ENCODE results near the gene TMIGD1. TPM values are rescaled to one million over a fixed set of nuclear protein-coding genes. Genes with fewer than 3 reads are reported as not detected.
"Not testable (repeated sequence)": the region's sequence is repeated elsewhere in the genome, so short reads cannot be mapped to it uniquely, and the experiment has no call there.

TMIGD1 gene
- total RNA-seq, 2 experiments from 2014 or later = not detected

DNA sequence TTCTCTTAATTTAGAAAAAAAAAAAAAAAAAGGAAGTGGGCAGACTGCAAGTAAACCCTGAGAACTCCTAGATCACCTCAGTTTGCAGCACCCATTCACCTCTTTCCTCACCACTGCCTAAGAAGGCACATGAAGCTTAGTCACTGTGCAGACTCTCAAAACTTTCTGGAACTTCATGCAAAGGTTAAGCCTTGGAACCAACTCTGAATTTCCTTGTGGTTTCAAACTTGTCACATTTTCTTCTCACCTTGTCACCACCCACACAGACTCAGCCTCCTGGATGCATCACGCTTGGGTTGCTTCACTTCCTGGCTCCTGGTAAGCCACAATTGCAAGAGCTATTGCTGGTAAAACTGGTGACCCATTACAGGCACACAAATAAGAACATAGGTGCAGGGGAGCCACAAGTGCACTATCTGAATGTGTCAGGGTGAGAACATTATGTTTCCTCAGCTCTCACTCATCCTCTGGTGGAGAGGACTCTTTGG is 29.9 kb upstream of the TMIGD1 start:
- ChIA-PET POLR2A (interaction anchor here (0.5 to 1.4 kb wide), 7 partner anchors 9 to 417 kb away, joined by 3 to 15 read pairs (median 5); partner anchors contain the start of gene BLMH), CTCF (interaction anchor here (0.5 to 1.5 kb wide), 10 partner anchors 14 to 461 kb away, joined by 3 to 8 read pairs (median 4); partner anchors contain the start of genes BLMH and CPD)

DNA sequence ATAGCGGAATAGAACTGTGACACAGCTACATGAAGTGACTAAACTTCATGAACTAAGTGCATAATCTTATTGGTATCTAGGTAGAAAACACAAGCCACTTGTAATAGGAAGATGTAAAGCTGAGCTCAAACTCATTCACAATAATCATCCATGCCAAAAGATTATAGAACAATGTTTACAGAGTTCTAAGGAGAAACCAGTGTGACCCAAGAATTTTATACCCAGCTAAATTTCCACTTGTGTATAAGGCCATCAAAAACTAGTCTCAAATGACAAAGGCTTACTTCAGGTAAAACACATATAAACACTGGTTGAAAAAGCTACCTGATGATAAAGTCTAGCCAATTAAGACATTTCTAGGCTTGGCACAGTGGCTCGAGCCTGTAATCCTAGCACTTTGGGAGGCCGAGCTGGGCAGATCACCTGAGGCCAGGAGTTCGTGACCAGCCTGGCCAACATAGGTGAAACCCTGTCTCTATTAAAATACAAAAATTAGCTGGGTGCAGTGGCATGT is 28.0 kb upstream of the TMIGD1 start:
- CTCF ChIA-PET = interaction anchor here (1.3 to 1.5 kb wide), 3 partner anchors 15 to 25 kb away, joined by 4 to 5 read pairs (median 4); no protein-coding TSS in a partner anchor
- POLR2A ChIA-PET = interaction anchor here (0.6 kb wide), 1 partner anchor 51 kb away, joined by 3 read pairs; no protein-coding TSS in a partner anchor

DNA sequence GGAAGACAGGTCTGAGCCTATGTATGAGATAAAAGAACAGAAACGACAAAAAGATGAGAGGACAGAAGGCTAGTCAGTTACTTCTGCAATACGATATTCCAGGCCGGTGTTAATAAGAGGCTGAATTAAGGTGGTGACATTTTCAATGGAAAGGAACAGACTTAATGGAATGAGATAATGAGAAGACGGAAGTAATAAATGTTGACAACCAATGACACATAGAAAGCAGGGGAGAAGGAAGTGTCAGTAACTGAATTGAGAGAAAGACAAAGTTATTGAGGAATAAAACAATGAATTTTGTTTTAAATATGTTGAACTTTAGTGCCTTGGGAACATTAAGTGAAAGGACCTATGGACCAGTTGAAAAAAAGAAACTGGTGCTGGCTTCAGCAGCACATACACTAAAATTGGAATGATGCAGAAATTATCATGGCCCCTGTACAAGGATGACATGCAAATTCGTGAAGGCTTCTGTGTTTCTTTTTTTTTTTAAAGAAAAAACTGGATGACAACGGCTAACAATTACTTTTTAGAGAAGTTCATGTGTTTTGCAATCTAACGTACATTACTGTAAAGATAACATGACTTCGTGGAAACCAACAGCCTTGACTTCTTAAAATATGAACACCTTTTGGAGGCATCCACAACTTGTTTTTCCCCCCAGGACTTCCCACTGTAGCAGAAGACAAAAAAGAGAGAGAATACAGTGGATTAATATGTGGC is 26.4 kb upstream of the TMIGD1 start:
- CTCF ChIA-PET = no interaction called here

DNA sequence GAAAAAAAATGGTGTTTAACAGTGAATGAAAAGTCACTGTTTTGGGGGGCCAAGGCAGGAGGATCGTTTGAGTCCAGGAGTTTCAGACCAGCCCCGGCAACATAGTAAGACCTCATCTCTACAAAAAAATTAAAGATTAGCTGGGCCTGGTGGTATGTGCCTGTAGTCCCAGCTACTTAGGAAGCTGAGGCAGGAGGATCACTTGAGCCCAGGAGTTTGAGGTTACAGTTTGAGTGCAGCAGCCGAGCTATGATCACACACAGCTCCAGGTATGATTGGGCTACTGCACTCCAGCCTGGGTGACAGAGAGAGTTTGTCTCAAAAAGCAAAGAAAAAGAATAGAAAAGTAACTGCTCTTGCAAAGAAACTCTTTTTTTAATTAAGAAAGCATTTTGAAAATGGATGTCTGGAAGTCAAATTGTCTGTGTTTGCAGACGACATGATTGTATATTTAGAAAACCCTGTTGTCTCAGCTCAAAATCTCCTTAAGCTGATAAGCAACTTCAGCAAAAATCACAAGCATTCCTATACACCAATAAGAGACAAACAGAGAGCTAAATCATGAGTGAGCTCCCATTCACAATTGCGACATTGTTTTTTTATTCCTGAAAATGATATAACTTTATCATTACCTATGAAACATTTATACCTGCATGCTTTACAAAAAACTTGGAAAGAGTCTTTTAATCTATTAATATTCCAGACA is 24.4 kb upstream of the TMIGD1 start:
- CTCF ChIA-PET = no interaction called here
- POLR2A ChIA-PET = no interaction called here

More for the DNA sequence above, 26.4 kb upstream of the TMIGD1 start:
- POLR2A ChIA-PET = no interaction called here

DNA sequence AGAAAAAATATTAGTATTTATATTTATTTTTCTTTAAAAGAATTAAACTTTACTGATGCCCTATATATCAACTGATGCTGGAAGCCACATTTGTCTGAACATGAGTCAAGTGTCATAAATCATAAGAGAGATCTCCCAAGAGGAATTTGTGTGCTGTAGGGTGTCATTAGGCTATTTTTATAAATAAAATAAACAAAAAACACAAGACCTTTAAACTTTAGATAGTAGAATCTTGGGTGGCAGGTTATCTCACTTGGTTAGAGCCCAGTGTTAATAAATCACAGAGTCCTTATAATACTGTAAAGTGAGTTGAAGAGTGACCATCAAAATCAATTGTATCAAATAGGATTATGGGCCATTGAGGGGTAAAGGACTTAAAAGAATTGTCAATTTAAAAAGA is 23.6 kb upstream of the TMIGD1 start:
- ChIA-PET POLR2A (no interaction called here), CTCF (no interaction called here)

DNA sequence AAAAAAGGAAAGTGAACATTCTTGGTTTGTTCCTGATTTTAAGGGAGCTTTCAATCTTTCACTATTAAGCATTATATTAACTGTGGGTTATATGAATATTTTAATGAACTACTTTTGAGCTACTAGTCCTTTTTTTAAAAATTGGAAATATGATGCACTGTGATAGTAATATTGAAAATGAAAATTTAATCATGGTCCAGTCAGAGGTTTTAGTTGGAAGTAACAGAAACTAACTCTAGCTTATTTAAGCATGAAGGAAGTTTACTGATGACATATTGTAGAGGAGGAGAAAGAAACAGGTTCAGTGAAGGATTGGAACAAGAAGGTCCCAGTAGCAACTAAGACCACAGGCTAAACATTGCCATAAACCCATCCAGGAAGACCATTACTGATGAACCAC is 20.8 kb upstream of the TMIGD1 start:
- CTCF ChIA-PET = interaction anchor here (0.6 kb wide), 1 partner anchor 88 kb away, joined by 3 read pairs; no protein-coding TSS in a partner anchor
- POLR2A ChIA-PET = interaction anchor here (0.6 to 1.2 kb wide), 2 partner anchors 9 to 184 kb away, joined by 3 read pairs; no protein-coding TSS in a partner anchor

DNA sequence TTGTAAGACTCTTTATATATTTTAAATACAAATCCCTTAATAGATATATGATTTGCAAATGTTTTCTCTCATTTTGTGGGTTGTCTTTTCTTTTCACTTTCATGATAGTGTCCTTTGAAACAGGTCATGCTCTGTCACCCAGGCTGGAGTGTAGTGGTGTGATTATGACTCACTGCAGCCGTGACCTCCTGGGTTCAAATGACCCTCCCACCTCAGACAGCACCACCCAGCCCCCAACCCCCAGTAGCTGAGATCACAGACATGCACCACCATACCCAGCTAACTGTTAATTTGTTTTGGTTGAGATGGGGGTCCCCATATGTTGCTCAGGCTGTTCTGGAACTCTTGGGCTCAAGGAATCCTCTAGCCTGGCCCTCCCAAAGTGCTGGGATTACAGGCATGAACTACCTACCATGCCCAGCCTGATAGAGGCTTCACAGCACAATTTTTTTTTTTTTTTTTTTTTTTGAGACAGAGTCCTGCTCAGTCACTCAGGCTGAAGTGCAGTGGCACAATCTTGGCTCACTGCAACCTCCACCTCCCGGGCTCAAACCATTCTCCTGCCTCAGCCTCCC is 18.5 kb upstream of the TMIGD1 start:
- POLR2A ChIA-PET = interaction anchor here (0.7 kb wide), 1 partner anchor 1493 kb away, joined by 4 read pairs; no protein-coding TSS in a partner anchor
- CTCF ChIA-PET = no interaction called here

DNA sequence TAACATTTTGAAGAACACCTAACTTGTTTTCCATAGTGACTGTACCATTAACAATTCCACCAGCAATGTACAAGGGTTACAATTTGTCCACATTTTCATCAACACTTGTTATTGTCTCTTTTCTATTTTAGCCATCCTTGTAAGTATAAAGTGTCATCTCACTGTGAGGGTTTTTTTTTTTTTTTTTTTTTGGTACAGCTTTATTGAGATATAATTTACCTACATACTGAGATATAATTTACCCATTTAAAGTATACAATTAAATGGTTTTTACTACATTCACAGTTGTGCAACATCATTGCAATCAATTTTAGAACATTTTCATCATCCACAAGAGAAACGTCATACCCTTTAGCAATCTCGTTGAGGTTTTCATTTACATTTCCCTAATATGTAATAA is 17.9 kb upstream of the TMIGD1 start:
- ChIA-PET POLR2A (interaction anchor here (0.7 kb wide), 1 partner anchor 1492 kb away, joined by 4 read pairs; no protein-coding TSS in a partner anchor), CTCF (no interaction called here)

DNA sequence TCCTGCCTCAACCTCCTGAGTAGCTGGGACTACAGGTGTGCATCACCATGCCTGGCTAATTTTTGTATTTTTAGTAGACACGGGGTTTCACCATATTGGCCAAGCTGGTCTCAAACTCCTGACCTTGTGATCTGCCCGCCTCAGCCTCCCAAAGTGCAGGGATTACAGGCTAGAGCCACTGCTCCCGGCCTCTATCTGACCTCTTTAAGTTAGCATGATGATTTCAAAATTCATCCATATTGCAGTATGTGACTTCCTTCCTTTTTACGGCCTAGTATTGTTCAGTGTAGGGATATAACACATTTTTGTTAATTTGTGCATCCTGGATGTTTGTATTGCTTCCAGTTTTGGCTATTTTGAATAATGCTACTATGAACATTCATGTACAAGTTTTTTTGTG is 17.4 kb upstream of the TMIGD1 start:
- CTCF ChIA-PET, POLR2A ChIA-PET: not testable (repeated sequence)

DNA sequence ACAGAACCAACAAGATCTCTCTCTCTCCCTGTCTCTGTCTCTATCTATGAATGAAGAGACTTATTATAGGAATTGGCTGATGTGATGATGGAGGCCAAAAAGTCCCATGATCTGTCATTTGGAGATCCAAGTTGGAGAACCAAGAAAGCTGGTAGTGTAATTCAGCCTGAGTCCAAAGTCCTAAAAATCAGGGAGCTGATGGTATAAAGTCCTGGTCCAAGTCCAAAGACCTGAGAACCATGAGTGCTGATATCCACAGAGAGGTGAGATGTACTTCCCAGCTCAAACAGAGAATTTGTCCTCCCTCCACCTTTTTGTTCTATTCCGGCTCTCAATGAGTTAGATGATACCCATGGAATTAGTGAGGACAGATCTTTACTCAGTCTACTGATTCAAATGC is 15.4 kb upstream of the TMIGD1 start:
- POLR2A ChIA-PET = no interaction called here
- CTCF ChIA-PET = interaction anchor here (1.0 to 1.6 kb wide), 2 partner anchors 15 to 18 kb away, joined by 3 to 5 read pairs; no protein-coding TSS in a partner anchor

DNA sequence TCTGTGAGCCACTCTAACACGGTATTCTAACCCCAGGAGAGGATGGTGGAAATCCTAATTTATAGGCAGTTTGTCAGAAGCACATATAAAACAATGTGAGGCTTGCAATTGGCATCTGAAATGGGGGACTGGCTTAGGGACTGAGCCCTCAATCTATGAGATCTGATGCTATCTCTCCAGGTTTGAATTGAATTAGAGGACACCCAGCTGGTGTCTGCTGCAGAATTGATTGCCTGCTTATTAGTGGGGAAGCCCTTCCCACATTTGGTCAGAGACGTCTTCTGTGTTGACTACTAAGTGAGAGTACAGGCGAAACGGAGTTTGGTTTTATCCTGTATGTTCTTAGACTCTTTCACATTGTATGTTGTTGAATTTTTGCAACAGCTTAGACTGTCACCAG is 13.6 kb upstream of the TMIGD1 start:
- CTCF ChIA-PET = interaction anchor here (0.7 to 0.9 kb wide), 3 partner anchors 9 to 223 kb away, joined by 3 read pairs; no protein-coding TSS in a partner anchor
- POLR2A ChIA-PET = no interaction called here

DNA sequence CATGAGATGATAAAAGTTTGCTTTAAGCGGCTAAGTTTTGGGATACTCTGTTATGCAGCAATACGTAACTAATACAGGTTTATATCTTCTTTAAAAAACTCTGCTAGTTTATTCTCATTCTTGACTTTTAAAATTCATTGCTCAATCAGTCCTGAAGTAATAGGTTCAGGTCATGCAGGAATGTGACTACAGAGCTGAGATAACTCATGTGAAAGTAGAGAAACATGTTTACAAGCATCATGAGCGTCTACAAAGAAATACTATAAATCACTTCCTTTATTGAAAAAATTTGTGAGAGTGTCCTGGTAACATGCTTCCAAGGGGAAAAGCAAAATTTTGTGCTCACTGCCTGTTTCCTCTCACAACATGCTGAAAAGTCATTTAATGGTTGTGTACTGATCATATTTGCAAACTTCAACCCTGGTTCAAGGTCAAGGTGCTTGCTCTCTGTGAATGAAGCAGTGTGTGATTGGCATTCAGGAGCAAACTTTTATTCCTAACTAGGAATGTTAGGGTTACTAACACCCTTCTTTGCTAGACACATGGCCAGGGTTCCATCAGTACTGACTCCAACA is 12.5 kb upstream of the TMIGD1 start:
- POLR2A ChIA-PET = no interaction called here

DNA sequence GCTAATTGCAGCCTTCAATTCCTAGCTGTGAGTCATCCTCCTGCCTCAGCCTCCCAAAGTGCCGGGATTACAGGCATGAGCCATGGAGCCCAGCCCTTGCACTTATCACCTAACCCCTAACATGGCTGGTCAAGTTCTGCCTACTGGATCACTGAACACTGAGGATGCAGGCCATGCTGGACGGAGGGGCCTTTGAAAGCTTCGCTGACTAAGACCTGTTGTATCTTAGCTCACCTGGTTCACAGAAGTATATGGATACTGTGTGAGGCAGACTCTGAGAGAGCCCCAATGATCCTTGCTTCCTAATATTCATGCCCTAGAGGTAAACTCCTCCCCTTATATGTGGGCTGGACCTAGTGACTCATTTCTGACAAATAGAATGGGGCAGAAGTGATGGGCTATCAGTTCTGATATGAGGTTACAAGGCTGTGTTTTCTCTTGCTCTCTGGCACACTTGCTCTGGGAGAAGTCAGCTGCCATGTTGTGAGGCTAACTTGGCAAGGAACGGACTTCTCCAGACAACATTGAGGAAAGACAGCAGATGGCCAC is 11.7 kb upstream of the TMIGD1 start:
- ChIA-PET POLR2A (interaction anchor here (0.5 kb wide), 1 partner anchor 50 kb away, joined by 3 read pairs; no protein-coding TSS in a partner anchor), CTCF (interaction anchor here (0.9 to 2.4 kb wide), 2 partner anchors 9 to 21 kb away, joined by 3 to 12 read pairs; no protein-coding TSS in a partner anchor)

More for the DNA sequence above, 12.5 kb upstream of the TMIGD1 start:
- CTCF ChIA-PET = interaction anchor here (0.7 to 2.4 kb wide), 3 partner anchors 10 to 222 kb away, joined by 3 to 12 read pairs (median 4); no protein-coding TSS in a partner anchor

DNA sequence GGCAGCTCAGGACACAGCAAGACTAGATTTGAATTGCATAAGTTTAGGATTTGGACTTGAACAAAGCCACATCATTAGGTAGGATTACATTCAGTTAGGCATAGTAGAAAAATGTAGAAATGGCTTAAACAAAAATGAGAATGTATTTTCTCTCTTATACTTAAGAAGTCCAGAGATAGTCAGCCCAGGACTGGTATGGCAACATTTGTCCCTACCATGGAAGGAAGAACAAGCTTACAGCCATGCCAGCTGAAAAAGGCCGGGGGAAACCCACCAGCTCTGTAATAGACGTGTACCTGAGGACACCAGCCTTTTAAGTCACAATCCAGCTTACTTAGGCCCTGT is 11.2 kb upstream of the TMIGD1 start:
- ChIA-PET POLR2A (interaction anchor here (0.5 kb wide), 1 partner anchor 49 kb away, joined by 3 read pairs; no protein-coding TSS in a partner anchor), CTCF (interaction anchor here (0.9 to 2.4 kb wide), 3 partner anchors 8 to 149 kb away, joined by 3 to 12 read pairs (median 5); no protein-coding TSS in a partner anchor)

DNA sequence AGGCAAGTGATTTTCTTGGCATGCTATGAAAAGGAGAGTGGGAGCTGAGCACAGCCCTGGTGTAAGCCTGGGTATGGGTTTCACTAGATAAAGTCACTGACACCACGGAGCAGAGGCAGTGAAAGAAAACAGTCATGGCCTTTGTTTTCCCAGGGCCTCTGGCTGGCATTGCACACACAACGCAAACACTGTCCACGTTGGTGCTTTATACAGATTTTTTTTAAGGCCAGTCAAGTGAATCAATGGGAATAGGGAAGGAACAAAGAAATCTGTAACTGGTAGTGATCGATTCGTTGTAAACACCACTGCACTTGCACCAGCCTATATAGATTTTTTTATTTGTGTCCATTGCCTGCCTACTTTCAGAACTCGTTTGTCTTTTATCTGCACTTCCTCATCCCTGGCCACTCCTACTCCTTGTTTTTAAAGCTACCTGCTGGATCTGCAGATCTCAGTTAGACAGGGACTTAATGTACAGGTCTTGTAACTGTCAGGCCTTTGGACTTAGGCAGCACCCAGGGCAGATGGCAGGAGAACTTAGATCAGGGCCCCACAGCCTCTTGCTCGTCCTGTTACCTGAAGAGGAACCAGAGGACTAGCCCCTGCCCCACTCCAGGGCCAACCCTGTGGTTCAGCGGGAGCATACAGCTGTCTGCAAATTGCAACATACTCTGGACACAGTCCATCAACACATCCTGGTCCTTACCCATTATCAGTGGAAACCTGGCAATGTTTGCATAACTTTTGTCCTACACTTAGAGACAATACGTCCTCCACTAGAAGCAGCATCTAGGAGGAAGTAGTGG is 10.6 kb upstream of the TMIGD1 start:
- ChIA-PET POLR2A (interaction anchor here (0.5 kb wide), 1 partner anchor 167 kb away, joined by 4 read pairs; no protein-coding TSS in a partner anchor), CTCF (interaction anchor here (0.9 to 2.4 kb wide), 3 partner anchors 8 to 150 kb away, joined by 3 to 12 read pairs (median 5); no protein-coding TSS in a partner anchor)

DNA sequence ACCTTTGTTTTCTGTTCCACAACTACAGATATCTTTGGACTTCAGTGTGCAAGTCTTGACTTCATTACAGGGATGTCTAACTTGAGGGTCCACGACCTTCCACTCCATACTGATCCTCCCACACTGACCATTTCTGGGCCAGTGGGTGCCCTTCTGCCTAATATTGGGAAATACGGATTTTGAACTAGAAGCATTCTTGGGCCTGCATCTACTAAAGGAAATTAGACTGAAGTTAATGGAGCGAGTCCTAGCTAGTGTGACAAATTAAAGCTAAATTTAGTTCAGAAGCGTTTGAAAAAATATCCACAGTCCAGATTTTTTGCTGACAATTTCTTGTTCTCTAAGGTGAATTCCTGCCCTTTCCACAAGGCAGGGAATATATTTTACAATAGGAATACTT is 9.9 kb upstream of the TMIGD1 start:
- CTCF ChIA-PET = no interaction called here

DNA sequence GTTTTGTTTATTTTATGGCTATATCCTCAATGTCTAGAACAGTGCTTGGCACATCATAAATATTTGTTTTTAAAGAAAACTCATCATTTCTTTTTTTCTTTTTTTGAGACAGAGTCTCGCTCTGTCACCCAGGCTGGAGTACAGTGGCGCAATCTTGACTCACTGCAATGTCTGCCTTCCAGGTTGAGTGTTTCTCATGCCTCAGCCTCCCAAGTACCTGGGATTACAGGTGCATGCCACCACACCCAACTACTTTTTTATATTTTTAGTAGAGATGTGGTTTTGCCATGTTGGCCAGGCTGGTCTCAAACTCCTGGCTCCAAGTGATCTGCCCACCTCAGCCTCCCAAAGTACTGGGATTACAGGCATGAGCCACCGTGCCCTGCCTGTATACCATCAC is 9.4 kb upstream of the TMIGD1 start:
- CTCF ChIA-PET, POLR2A ChIA-PET: not testable (repeated sequence)

More for the DNA sequence above, 9.9 kb upstream of the TMIGD1 start:
- POLR2A ChIA-PET = no interaction called here
